GM12892 (cell line): ENCODE data around the gene LTN1.
"Not testable (repeated sequence)": the region's sequence is repeated elsewhere in the genome, so short reads cannot be mapped to it uniquely, and the experiment has no call there.

Experiments used
- DNase-seq: peaks from one replicate; pipeline ENCODE4 v3.0.0; 2011; ENCODE audit not compliant: insufficient read length
- FAIRE-seq: peaks from 2 replicates; lab custom pipeline; 2011; peaks lifted over from hg19 to GRCh38; lab: Jason Lieb, UNC
- POLR2A ChIP-seq: IDR thresholded peaks from 2 replicates; pipeline ENCODE4 v1.6.1; 2011; ENCODE audit warnings: low read depth, low read length, control low read depth
- POLR2AphosphoS5 ChIP-seq: IDR thresholded peaks from 2 replicates; pipeline ENCODE4 v1.6.1; 2011; ENCODE audit warnings: low read depth, low read length, control low read depth
- TAF1 ChIP-seq: IDR thresholded peaks from 2 replicates; pipeline ENCODE4 v1.6.1; 2011; ENCODE audit warnings: low read depth, mild to moderate bottlenecking, control low read depth, low read length, borderline replicate concordance

Gene LTN1

DNA sequence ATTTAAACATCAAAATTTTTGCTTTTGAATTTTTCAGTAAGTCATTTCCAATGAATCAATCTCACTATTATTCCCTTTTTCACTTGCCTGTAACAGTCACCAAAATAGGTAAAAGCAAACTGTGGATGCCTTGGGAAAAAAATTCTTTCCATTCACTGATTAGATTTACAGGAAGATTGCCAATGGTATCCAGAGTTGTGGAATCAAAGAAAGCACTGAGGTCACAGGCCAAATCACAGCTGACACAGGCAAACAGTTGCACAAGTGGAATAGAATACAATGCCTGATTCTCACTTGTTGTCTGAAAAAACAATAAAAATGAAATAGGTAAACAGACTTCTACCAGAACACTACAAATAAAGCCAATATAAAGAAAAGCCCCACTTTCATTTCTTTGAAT is 48.4 kb downstream of the LTN1 start:
- FAIRE-seq: no peak
- DNase-seq: no peak
- no peak for TF ChIP-seq POLR2A
- no peak for TF ChIP-seq POLR2AphosphoS5
- TF ChIP-seq TAF1: no peak

DNA sequence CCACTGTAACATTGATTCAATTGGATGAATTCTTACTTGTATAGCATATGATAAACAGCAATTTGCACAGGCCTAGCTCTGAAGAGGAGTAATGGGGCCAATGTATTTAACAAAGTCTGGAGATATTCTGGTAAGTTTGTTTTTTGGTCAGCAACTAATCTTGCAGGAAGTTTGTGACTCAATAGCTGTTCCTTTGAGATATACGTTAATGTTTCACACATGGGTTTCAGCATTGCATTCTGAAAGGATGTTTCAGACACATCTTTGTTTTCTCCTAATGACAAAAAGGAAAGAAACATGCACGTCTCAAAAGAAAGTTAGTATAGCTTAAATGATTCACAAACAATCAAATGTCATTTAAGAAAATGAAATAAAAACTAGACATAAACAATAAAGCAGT is 49.0 kb downstream of the LTN1 start:
- TF ChIP-seq TAF1 (no peak), POLR2AphosphoS5 (no peak), POLR2A (no peak)
- FAIRE-seq (no peak), DNase-seq (no peak)

DNA sequence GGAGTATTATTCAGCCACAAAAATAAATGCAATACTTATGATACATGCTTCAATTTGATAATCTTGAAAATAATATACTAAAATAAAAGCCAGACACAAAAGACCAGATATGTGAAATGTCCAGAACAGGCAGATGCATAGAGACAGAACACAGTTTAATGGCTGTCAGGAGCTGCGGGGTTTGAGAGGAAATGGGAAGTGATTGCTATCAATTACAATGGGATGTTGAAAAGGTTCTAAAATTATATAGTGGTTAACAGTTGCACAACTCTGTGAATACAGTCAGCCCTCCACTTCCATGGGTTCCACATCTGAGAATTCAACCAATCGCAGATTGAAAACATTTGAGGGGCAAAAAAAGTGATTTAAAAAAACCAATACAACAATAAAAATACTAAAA is 54.0 kb downstream of the LTN1 start:
- no peak for TF ChIP-seq TAF1
- TF ChIP-seq POLR2A: no peak
- no peak for TF ChIP-seq POLR2AphosphoS5
- DNase-seq (no peak), FAIRE-seq (no peak)

DNA sequence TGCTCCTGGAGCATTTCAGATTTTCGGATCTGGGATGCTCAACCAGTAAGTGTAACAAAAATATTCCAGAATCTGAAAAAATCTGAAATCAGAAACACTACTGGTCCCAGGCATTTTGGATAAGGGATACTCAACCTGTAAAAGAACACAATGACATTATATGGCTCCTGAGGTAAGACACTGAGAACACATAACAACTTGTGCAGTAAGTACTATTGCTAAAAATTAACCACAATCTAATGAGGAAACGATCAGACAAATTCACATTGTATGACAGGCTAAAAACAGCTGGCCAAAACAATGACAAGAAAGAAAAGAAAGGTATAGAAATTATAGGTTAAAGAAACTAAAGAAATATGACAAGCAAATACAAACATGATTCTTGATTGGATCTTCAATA is 54.9 kb downstream of the LTN1 start:
- no peak for DNase-seq
- no peak for FAIRE-seq
- TF ChIP-seq POLR2A (no peak), POLR2AphosphoS5 (no peak), TAF1 (no peak)

DNA sequence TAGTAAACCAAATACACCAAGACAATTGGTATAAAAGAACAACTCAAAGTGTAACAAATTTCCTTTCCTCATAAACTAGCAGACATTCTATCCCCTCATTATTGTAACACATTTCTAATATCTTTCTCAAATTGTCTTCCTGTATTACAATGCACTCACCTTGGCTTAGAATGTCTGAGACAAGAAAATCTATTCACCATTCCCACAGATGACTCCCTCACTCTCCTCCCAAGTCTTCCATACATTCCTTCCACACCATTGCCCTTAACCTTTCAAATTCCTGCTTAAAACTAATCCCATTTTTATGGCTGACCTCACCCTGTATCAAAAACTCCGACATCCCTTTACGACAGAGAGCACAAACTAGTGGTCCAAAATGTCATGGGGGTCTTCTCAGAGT is 56.0 kb downstream of the LTN1 start:
- TF ChIP-seq POLR2A (no peak), POLR2AphosphoS5 (no peak), TAF1 (no peak)
- DNase-seq (no peak), FAIRE-seq (no peak)

DNA sequence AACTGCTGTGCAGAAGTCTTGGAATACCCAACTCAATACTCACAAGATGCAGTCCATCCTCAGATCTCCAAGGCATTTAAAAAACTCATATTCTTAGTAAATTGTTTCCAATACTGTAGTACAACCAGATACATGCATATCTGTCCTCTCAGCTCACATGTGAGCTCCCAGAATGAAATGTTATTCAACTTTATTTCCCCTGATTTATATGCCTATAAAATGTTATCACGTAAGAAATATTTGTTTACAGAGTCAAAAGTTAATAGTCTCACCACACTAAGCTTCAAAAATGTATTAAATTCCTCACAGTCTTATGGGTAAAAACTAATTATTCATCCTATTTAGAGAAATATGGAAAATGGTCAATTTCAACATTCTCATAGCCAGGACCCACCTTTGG is 56.6 kb downstream of the LTN1 start:
- no peak for DNase-seq
- TF ChIP-seq TAF1 (no peak), POLR2AphosphoS5 (no peak), POLR2A (no peak)
- no peak for FAIRE-seq

DNA sequence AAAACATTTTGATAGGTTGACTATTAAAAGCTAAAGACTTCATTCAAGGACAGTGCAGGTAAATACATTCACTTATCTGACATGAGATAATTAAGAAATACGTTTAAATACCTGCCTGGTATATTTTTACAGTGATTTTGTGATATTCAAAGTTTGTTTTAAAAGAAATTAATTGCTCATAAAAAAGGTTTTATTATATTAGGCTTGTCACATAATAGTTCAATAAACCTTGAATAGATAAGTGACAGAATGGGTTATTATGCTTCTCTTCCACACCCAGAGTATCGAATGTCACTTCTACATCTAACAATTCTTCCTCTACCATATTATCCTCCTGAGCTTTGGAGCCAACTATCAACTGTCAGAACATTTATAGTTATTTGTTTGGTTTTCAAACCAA is 60.0 kb downstream of the LTN1 start:
- DNase-seq (no peak), FAIRE-seq (no peak)
- TF ChIP-seq POLR2AphosphoS5 (no peak), POLR2A (no peak), TAF1 (no peak)

DNA sequence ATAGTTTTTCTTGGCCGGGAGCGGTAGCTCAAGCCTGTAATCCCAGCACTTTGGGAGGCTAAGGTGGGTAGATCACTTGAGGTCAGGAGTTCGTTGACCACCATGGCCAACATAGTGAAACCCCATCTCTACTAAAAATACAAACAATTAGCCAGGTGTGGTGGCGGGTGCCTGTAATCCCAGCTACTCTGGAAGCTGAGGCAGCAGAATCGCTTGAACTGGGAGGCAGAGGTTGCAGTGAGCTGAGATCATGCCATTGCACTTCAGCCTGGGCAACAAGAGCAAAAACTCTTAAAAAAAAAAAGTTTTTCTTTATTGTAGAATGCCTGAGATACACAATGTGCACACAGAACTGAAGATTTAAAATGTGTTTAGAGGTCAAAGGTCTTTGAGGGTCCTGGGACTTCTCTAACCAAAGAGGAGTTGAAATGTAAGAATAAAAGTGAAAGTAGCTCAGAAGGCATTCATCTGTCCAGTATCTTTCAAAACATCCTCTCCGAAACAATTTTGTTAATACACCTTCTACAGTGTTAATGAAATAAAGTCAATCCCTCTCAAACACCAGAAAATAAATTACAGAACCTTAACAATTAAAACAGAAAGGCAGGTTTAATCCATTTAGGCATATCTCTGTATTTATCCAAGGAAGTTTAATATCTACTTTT is 60.8 kb downstream of the LTN1 start:
- not testable (repeated sequence) for FAIRE-seq, DNase-seq

DNA sequence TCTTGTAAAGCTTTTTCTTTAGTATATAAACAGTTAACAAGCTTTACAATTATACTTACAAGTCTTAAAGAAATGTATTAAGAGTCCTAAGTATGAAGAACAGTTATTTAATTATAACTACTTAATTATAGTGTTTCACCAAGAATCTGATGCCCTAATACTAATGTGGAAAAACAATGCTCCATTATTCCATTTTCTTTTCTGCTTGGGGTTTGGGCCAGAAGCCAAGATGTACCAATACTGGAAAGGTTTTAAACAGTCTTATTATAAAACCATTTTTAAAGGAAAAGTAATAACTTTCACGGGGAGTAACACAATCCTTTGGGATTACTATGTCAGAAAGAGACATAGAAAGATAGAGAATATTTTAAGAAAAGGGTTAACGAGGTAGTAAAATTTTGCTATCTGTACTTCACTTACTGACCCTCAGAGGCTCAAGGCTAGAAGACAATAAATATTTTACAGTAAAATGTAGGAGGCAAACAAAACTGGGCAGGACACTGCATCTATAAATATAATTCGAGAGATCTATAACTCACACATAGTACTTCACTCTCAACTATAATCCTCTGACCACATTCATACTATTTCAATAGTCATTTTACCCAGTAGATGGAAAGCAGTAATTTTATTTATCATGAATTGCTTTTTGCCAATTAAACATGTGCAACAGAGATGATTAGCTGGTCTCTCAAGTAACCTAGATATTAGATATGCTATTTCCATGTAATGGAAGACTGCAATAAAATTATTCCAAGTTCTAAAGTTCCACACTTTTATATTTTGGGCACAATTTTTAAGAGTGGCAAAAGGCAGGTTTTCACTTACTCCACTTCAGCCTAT is 63.9 kb downstream of the LTN1 start:
- no peak for FAIRE-seq
- TF ChIP-seq POLR2AphosphoS5 (no peak), POLR2A (no peak), TAF1 (no peak)
- DNase-seq: no peak

DNA sequence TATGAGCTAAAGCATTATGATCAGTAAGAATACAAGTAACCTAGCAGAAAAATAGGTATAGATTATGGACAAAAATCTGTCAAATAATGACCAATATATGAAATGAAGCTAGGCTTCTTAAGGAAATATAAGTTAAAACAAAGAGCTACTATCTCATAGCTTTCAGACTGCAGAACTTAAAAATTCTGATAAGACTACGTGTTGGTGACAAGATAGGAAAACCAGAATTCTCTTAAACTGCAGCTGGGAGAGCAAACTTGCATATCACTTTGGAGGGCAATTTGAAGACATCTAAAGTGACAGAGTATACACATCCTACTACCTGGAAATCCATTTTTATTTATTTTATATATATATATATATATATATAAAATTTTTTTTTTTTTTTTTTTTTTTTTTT is 65.5 kb downstream of the LTN1 start:
- FAIRE-seq: no peak
- TF ChIP-seq POLR2AphosphoS5: no peak
- no peak for TF ChIP-seq TAF1
- TF ChIP-seq POLR2A: no peak
- no peak for DNase-seq

DNA sequence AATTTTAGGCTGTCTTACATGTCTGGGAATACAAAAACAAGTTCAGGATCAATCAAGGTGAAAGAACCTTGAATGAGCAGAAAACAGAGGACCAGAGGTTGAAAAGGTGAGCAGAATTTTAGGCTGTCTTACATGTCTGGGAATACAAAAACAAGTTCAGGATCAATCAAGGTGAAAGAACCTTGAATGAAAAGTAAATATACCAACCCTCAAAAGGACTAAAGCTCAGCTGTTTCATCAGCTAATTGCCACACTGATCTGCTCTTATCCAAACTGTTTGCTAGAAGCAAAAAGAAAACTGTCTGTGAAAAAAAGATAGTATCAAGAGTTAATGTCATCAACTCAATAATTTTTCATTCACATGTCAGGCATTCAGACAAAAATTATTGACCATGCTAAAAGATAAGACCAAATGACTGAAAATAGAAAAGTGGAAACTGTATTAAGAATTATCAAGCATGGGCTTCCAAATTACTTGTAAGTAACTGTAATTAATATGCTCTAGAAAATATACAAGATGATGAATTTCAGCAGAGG is 69.2 kb downstream of the LTN1 start:
- peak; percentile 30 for FAIRE-seq
- no peak for DNase-seq
- no peak for TF ChIP-seq POLR2A
- TF ChIP-seq POLR2AphosphoS5: no peak
- no peak for TF ChIP-seq TAF1

DNA sequence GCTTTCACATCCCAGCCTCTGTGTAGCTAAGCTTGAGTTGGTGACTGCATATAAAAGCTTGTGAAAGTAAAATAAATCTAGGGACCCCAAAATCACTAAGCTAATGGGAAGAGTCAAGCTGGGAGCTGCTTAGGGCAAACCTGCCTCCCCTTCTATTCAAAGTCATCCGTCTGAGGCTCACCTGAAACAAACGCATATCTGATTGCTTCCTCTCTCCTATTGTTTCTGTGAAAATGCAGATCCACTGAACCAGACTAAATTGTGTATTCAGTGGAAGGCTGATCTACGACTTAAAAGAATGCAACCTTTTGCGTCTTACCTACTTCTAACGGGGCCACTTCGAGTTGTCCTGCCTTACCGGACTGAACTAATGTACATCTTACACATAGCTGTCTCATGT is 70.3 kb downstream of the LTN1 start:
- no peak for FAIRE-seq
- TF ChIP-seq POLR2AphosphoS5 (no peak), POLR2A (no peak), TAF1 (no peak)
- no peak for DNase-seq
